Endothelial cell of umbilical vein (primary cell): ENCODE results near the gene PAK5. TPM values are rescaled to one million over a fixed set of nuclear protein-coding genes. Genes with fewer than 3 reads are reported as not detected.

ENCODE experiments used
- BruUV-seq: library from RNA; stranded (reverse); fragments of 400-500 nt; replicated peaks from 2 replicates; lab custom pipeline; 2021; lab: Mats Ljungman, UMichigan
- CTCF ChIA-PET: fragments of 300-600, 350-600 bp; sonication (Branson Sonifier 250); formaldehyde crosslinking; loops from one replicate; lab custom pipeline; 2021; ENCODE audit warnings: antibody characterized with exemption, inconsistent platforms; lab: Charles Lee
- POLR2A ChIA-PET: fragments of 300-600, 350-600 bp; sonication (Branson Sonifier 250); formaldehyde crosslinking; loops from one replicate; lab custom pipeline; 2021; ENCODE audit warnings: antibody characterized with exemption, inconsistent platforms; lab: Charles Lee
- DNase-seq: peaks from one replicate; pipeline ENCODE4 v3.0.0-alpha.2; 2011; ENCODE audit warnings: low read depth, low spot score
- FAIRE-seq: peaks from 2 replicates; lab custom pipeline; 2011; peaks lifted over from hg19 to GRCh38; lab: Jason Lieb, UNC
- H2AFZ ChIP-seq: 2 replicates; pipeline ENCODE4 v1.6.0; 2012; ENCODE audit warnings: low read depth, low read length, control low read depth, inconsistent platforms
- H3K27ac ChIP-seq: 2 replicates; pipeline ENCODE4 v1.5.1; 2011; ENCODE audit warnings: low read depth, mild to moderate bottlenecking, control low read depth, low read length, moderate library complexity; ENCODE audit not compliant: insufficient read depth
- H3K27me3 ChIP-seq, 2 experiments: 2 replicates each; pipeline versions ENCODE4 v1.6.0 to v1.6.1; 2011; ENCODE audit warnings: low read length in 2 of 2, mixed read lengths in 1 of 2; ENCODE audit not compliant: control insufficient read depth in 2 of 2, insufficient read depth in 2 of 2
- H3K36me3 ChIP-seq, 2 experiments: 2 replicates in 1 of 2; 3 replicates in 1 of 2; pipeline ENCODE4 v1.5.1; 2011; ENCODE audit warnings: low read length in 2 of 2, mild to moderate bottlenecking in 1 of 2, moderate library complexity in 1 of 2; ENCODE audit not compliant: control insufficient read depth in 2 of 2, insufficient read depth in 2 of 2; ENCODE audit errors: extremely low read depth in 1 of 2
- H3K4me1 ChIP-seq: 3 replicates; pipeline ENCODE4 v1.5.1; 2011; ENCODE audit warnings: mild to moderate bottlenecking, low read length; ENCODE audit not compliant: control insufficient read depth, insufficient read depth; ENCODE audit errors: extremely low read depth
- H3K4me2 ChIP-seq: 2 replicates; pipeline ENCODE4 v1.6.1; 2011; ENCODE audit warnings: low read length, control low read depth, mixed read lengths; ENCODE audit not compliant: insufficient read depth
- H3K4me3 ChIP-seq, 3 experiments: fragments of 200-600 bp in 1 of 3; sonication (generic), shearing (Covaris generic) in 1 of 3; replicated peaks in 1 of 3; 2 replicates each; pipeline ENCODE4 v1.5.1; 2011 to 2016; ENCODE audit warnings: control low read depth in 3 of 3, low read length in 3 of 3, mild to moderate bottlenecking in 2 of 3, inconsistent platforms in 1 of 3, low read depth in 1 of 3, moderate library complexity in 1 of 3; ENCODE audit not compliant: insufficient read depth in 1 of 3
- H3K79me2 ChIP-seq: 2 replicates; pipeline ENCODE4 v1.6.0; 2012; ENCODE audit warnings: low read length, inconsistent platforms; ENCODE audit not compliant: control insufficient read depth, insufficient read depth
- H3K9ac ChIP-seq: replicated peaks from 2 replicates; pipeline ENCODE3; 2011; ENCODE audit warnings: low read length, control low read depth; ENCODE audit not compliant: insufficient read depth; ENCODE audit errors: extremely low read depth
- H3K9me1 ChIP-seq: replicated peaks from 3 replicates; pipeline ENCODE4 v1.6.0; 2011; ENCODE audit warnings: mild to moderate bottlenecking, low read length; ENCODE audit not compliant: control insufficient read depth, insufficient read depth; ENCODE audit errors: extremely low read depth
- H3K9me3 ChIP-seq: replicated peaks from 2 replicates; pipeline ENCODE4 v1.5.1; 2012; ENCODE audit warnings: low read length, inconsistent platforms; ENCODE audit not compliant: control insufficient read depth, insufficient read depth
- H4K20me1 ChIP-seq: replicated peaks from 2 replicates; pipeline ENCODE3; 2011; ENCODE audit warnings: mild to moderate bottlenecking, low read length; ENCODE audit not compliant: control insufficient read depth, insufficient read depth; ENCODE audit errors: extremely low read depth
- EZH2 ChIP-seq: IDR thresholded peaks from 2 replicates; pipeline ENCODE4 v1.6.1; 2012; ENCODE audit warnings: borderline replicate concordance, low read depth, mild to moderate bottlenecking, moderate library complexity, low read length, inconsistent platforms; ENCODE audit not compliant: severe bottlenecking
- FOS ChIP-seq: IDR thresholded peaks from 2 replicates; pipeline ENCODE4 v1.6.1; 2011; ENCODE audit warnings: mild to moderate bottlenecking, low read length, moderate library complexity, borderline replicate concordance; ENCODE audit not compliant: insufficient read depth
- GATA2 ChIP-seq: IDR thresholded peaks from 2 replicates; pipeline ENCODE4 v1.7.0; 2011; ENCODE audit warnings: low read depth, mild to moderate bottlenecking, moderate library complexity, mixed read lengths, low read length; ENCODE audit not compliant: insufficient read length, insufficient read depth
- JUN ChIP-seq: IDR thresholded peaks from 2 replicates; pipeline ENCODE4 v1.6.1; 2011; ENCODE audit warnings: borderline replicate concordance, low read depth; ENCODE audit not compliant: insufficient read length, insufficient read depth
- MYC ChIP-seq: IDR thresholded peaks from one replicate; pipeline ENCODE4 v1.6.1; 2011; ENCODE audit warnings: mild to moderate bottlenecking, low read depth, low read length
- POLR2A ChIP-seq: IDR thresholded peaks from 2 replicates; pipeline ENCODE4 v1.6.1; 2012; ENCODE audit warnings: low read depth, mild to moderate bottlenecking, control low read depth, low read length
- POLR2AphosphoS5 ChIP-seq: IDR thresholded peaks from 2 replicates; pipeline ENCODE4 v1.6.1; 2012; ENCODE audit warnings: low read depth, mild to moderate bottlenecking, control low read depth, low read length, moderate library complexity; ENCODE audit not compliant: insufficient read depth
- dilution Hi-C: fragments of 300-500 bp; cut with MboI; formaldehyde crosslinking; loops from one replicate; pipeline ENCODE4 v1.15.0; 2019; ENCODE audit warnings: low sequenced_read_pairs; ENCODE audit not compliant: extremely low pct_ligation_motif_present
- intact Hi-C: fragments of 100-400 bp; cut with micrococcal nuclease; formaldehyde crosslinking; loops from one replicate; pipeline ENCODE4 v1.10.0; 2022
- polyA plus RNA-seq, 4 experiments: library from polyadenylated mRNA; depleted of rRNA in 3 of 4; stranded (reverse) in 3 of 4; unstranded in 1 of 4; fragments of >200 nt; gene quantifications; 2 replicates each; pipeline versions ENCODE4 v1.2.1 to v1.2.3, GENCODE V29; 2011 to 2012; ENCODE audit warnings: missing spikeins in 1 of 4
- total RNA-seq: library from RNA; stranded (reverse); gene quantifications from 2 replicates; pipeline ENCODE4 v1.2.3, GENCODE V29; 2021
- TF ChIP-seq, protein P1 (sequence below): IDR thresholded peaks from 2 replicates; pipeline ENCODE4 v1.6.1; 2011; ENCODE audit not compliant: insufficient read depth, insufficient read length
- TF ChIP-seq, protein P2 (sequence below), 2 donors: IDR thresholded peaks; 1 replicate in 1 of 2; 2 replicates in 1 of 2; pipeline ENCODE4 v1.5.1; 2011; ENCODE audit warnings: low read length in 2 of 2, mild to moderate bottlenecking in 2 of 2, moderate library complexity in 2 of 2, control low read depth in 1 of 2, inconsistent platforms in 1 of 2, low read depth in 1 of 2; ENCODE audit not compliant: insufficient read depth in 1 of 2; ENCODE audit errors: extremely low read depth in 1 of 2

Gene PAK5
- total and polyA plus RNA-seq, 2 donors (not counting 3 experiments of a cell fraction or from before 2014, with no cell fraction given), result not detected

DNA sequence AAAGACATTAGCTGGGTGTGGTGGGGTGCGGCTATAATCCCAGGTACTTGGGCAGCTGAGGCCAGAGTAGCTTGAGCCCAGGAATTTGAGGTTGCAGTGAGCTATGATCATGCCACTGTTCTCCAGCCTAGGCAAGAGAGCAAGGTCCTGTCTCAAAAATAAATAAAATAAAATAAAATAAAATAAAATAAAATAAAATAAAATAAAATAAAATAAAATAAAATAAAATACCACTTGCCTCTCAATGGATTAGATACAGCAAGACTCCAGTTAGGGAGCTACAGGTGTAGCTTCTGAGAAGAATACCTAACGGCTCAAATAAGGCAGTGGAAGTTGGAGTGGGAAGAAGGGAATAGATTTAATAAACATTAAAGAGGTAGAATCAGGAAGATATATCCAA, 13.7 kb upstream of the PAK5 start:
- Histone ChIP-seq H3K9ac (no peak overlapping the region), H3K27ac (no peak overlapping the region), H4K20me1 (no peaks in the 10 kb centered on the region), H3K4me1 (no peaks in the 10 kb centered on the region), H3K4me2 (no peak overlapping the region), H3K79me2 (no peaks in the 10 kb centered on the region), H3K27me3 (no peaks in the 10 kb centered on the region), H3K9me3 (no peaks in the 10 kb centered on the region), H3K36me3 (no peaks in the 10 kb centered on the region), H3K4me3 (no peak overlapping the region), H3K9me1 (no peaks in the 10 kb centered on the region), H2AFZ (no peak overlapping the region)
- no TSS peak for BruUV-seq
- ChIA-PET POLR2A (no interaction called here), CTCF (no interaction called here)
- dilution Hi-C loops, result no loop called here
- intact Hi-C loops, result no loop called here
- FAIRE-seq (no peak), DNase-seq (no peak)
- TF ChIP-seq POLR2A (no peak), MYC (no peak), POLR2AphosphoS5 (no peak), GATA2 (no peak), EZH2 (no peak), JUN (no peak), FOS (no peak)
- TF ChIP-seq, protein P1, sequence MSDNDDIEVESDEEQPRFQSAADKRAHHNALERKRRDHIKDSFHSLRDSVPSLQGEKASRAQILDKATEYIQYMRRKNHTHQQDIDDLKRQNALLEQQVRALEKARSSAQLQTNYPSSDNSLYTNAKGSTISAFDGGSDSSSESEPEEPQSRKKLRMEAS, result no peak
- TF ChIP-seq, protein P2, sequence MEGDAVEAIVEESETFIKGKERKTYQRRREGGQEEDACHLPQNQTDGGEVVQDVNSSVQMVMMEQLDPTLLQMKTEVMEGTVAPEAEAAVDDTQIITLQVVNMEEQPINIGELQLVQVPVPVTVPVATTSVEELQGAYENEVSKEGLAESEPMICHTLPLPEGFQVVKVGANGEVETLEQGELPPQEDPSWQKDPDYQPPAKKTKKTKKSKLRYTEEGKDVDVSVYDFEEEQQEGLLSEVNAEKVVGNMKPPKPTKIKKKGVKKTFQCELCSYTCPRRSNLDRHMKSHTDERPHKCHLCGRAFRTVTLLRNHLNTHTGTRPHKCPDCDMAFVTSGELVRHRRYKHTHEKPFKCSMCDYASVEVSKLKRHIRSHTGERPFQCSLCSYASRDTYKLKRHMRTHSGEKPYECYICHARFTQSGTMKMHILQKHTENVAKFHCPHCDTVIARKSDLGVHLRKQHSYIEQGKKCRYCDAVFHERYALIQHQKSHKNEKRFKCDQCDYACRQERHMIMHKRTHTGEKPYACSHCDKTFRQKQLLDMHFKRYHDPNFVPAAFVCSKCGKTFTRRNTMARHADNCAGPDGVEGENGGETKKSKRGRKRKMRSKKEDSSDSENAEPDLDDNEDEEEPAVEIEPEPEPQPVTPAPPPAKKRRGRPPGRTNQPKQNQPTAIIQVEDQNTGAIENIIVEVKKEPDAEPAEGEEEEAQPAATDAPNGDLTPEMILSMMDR (IDR thresholded peaks at IDR 0.05; ENCODE audit: extremely low read depth in 1 of 2, insufficient read depth in 1 of 2, low read depth in 1 of 2, low read length in 2 of 2), result no peak
